Glomerular endothelial cell (primary cell): Measurements from ENCODE around the gene VMO1. TPM values are rescaled to one million over a fixed set of nuclear protein-coding genes. Genes with fewer than 3 reads are reported as not detected.

ENCODE experiments used
- DNase-seq: peaks from one replicate; pipeline ENCODE4 v3.0.0-alpha.2; 2011; ENCODE audit warnings: low read depth, low spot score; ENCODE audit errors: extremely low read depth
- total RNA-seq: library from RNA; depleted of rRNA; stranded (reverse); fragments of >200 nt; gene quantifications from 2 replicates; pipeline ENCODE4 v1.2.3, GENCODE V29; 2015

The VMO1 gene
- total RNA-seq, 1 donor from 2014 or later, result not detected

DNA sequence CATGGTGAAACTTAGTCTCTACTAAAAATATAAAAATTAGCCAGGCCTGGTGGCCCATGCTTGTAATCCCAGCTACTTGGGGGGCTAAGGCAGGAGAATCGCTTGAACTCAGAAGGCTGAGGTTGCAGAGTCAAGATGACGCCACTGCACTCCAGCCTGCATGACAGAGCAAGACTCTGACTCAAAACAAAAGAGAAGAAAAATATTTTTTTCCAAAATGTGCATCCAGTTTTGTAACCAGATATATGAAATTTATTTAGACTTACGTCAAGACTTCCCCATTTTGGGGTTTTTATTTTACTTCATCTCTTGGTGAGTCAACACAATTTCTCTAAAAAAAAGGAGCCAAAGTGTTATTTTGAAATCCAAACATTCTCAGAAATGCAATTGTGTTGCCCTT is 20.0 kb downstream of the VMO1 start:
- no peak for DNase-seq

DNA sequence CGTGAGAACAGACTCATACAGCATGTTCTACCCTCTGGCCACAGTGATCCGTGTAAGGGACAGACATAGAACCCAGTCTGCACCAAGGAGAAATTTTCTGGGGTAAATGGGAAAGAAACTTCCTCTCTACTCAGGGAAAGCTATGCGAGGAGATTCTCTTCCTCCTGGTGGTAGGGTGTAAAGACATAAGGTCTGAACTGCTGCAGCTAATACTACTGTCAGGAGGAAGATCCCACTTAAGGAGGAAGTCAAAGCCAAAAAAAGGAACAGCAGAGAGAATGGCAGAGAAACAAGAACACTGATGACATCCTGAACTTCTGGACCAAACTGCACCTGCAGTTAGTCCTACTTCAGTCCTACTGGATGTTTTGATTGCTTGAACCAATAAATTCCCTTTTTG is 21.6 kb downstream of the VMO1 start:
- DNase-seq, result no peak

DNA sequence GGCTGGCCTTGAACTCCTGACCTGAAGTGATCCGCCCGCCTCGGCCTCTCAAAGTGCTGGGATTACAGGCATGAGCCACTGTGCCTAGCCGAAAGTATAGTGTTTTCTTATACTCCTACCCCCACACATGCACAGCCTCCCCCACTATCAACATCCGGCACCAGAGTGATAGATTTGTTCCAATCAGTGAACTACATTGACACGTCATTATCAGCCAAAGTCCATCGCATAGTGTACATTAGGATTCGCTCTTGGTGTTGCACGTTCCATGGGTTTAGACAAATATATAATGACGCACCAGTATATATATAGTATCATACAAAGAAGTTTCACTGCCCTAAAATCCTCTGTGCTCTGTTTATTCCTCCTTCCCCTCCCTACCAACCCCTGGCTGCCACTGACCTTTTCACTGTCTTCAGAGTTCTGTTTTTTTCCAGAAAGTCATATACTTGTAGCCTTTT is 26.4 kb downstream of the VMO1 start:
- no peak for DNase-seq

DNA sequence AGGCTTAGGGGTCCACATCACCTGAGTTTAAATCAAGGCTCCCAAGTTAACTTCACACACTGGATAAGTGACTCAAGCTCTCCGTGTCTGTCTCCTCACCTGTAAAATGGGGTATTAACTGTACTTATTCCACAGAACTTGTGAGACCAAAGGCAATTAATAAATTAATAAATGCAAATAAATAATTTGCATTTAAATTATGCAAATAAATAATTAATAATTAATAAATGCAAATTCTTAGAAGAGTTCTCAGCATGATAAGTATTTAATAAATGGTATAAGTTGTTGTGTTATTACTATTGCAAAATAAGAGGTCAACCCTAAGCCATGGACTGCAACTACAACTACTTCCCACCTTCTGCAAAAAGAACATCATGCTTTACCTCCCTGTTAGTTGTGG is 32.8 kb downstream of the VMO1 start:
- no peak for DNase-seq

DNA sequence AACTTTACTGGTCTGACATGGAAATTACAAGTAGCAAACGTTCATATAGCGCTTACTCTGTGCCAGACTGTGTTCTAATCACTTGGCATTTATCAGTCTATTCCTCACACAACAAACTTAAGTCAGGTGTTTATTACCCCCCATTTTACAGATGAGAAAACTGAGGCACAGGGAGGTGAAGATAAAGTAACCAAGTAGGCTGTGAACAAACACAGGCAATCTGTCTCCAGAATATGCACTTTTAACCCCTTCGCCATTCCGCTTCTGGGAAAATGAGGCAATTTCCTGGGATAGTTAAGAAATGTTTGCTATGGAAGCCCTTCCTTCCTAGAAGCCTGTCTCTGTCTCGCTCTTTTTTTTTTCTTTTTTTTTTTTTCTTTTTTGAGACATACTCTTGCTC is 34.2 kb downstream of the VMO1 start:
- no peak for DNase-seq

DNA sequence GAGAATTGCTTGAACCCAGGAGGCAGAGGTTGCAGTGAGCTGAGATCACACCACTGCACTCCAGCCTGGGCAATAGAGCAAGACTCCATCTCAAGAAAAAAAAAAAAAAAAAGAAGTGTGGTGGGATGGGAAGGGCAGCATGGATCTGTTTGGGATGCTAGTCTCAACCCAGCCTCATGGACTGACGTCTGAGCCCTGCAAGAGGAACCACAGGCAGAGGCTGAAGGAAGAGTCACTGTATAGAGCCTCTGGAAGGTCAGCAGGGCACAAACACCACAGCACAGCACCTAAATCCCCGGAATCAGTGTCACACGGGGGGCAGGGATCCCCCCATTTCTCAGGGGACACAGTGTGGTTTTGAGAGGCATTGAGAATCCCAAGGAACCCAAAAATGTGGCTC is 35.6 kb downstream of the VMO1 start:
- DNase-seq, result no peak

DNA sequence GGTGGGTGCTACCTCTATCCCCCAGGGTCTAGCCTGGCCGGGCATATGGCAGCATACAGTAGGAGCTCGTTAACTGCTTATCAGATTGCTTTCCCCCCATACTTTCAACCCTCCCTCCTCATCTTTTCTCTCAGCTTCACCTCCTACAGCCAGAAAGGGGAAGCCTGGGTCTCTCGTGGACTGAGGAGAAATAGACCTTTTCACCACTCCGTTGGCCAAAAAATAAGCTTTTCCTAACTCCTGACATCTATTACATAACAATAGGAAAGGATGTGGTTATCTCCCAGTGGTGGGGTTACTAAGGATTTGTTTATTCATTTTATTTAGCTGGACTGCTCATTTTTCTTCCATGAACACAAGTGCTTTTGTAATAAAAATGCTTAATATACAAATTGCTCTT is 37.5 kb downstream of the VMO1 start:
- no peak for DNase-seq

DNA sequence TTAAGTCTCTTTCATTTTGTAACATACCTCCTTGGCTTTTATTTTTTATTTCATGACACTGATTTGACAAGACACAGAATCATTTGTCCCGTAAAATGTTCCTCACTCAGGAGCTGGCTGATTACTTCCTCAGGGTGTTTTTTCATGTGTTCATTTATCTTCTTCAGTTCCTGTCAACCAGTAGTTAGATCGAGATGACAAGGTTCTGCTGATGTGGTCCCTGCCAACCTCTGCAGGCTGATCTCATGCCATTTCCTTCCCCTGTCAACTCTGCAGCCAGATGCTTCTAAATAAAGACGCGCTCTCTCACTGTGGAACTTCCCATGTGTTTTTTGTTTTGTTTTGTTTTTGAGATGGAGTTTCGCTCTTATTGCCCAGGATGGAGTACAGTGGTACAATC is 38.3 kb downstream of the VMO1 start:
- DNase-seq, result no peak

DNA sequence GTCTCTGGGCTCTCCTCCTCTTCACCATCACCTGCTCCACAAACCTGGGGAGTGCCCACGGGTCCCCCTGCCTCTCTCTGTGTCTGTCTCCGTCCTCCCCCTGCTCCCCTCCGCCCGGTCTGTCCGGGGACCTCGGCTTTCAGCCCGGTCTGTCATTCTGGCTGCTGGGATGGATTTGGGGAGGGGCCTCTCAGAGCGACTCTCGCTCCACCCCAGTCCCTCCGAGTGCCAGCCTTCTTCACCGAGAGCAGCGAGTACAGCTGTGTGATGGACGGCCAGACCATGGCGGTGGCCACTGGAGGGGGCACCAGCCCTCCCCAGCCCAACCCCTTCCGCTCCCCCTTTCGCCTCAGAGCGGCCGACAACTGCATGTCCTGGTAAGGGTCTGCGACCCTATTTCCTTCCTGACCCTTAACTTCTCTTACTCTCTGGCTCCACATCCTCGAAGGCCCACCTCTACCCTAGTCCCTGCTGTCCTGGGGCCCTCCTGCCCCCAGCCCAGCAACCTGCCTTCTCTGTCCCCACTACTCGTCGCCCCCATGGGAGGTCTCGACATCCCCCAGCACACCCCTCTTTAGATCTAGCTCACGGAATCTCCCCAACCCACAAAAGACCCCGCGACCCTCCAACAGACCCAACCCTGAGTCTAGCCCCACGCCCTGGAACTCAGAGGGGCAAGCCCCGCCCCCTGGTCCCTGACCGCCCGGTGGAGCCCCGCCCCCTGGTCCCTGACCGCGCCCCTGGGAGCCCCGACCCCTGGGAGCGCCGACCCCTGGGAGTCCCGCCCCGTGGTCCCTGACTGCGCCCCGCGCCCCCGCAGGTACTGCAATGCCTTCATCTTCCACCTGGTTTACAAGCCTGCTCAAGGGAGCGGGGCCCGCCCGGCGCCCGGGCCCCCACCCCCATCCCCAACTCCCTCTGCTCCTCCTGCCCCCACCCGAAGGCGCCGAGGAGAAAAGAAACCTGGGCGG is 40.9 kb downstream of the VMO1 start:
- DNase-seq, result no peak

DNA sequence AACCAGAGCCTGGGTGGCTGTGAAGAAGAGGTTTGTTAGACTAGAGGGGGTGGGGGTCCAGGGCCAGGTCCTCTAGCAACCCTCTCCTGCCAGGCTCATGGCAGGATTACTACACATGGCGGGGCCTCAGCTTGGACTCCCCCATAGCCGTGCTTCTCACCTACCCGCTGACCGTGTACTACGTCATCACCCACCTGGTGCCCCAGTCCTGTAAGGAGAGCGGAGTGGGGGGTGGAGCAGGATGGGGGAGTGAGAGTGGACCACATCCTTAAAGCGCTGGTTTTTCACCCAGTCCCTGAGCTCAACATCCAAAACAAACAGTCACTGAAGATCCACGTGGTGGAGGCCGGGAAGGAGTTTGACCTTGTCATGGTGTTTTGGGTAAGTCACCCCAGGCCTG is 42.3 kb downstream of the VMO1 start:
- DNase-seq, result no peak

DNA sequence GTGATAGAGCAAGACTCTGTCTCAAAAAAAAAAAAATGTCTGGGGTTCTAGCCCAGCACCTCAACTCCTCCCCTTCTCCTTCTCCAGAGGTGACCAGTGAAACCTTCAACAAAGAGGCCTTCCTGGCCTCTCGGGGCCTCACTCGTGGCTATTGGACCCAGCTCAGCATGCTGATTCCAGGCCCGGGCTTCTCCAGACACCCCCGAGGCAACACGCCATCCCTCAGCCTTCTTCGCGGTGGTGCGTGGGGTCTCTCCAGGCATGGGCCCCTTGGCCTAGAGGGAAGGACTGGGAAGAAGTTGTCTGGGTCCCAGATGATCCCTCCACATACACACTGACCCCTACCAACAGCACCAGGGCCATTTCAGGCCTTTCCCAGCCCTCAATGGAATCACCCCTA is 42.9 kb downstream of the VMO1 start:
- DNase-seq, result no peak

DNA sequence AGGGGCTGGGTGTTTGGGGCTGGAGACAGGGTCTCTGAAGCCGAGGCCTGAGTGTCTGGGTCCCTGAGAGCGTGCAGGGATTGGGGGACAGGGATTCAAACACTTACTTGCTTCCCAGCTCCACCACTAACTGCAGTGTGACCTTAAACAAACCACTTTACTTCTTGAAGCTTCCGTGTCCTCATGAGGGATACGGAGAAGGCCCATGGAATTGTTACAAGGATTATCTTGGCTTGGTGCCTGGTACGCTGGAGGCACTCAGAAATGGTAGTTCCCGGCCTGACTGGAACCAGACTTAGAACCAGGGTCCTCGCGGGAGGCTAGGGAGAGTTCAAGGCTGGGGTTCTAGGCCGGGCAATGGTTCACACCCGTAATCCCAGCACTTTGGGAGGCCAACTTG is 43.5 kb downstream of the VMO1 start:
- no peak for DNase-seq

DNA sequence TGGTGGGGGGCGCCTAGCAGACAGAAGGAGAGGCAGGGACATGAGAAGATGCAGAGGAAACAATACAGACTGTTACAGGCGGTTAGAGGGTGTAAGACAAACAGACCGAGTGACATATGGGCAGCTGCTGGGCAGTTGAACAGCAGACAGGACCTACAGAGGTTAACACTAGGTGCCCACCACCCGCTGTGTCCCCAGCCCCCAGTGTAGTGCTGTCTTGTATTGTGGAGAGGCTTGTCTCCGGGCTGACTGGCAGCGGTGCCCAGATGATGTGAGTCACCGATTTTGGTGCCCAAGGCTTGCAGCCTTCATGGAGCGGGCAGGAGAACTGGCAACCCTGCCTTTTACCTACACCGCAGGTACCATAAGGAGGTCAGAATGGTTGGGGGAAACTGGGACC is 44.0 kb downstream of the VMO1 start:
- no peak for DNase-seq

DNA sequence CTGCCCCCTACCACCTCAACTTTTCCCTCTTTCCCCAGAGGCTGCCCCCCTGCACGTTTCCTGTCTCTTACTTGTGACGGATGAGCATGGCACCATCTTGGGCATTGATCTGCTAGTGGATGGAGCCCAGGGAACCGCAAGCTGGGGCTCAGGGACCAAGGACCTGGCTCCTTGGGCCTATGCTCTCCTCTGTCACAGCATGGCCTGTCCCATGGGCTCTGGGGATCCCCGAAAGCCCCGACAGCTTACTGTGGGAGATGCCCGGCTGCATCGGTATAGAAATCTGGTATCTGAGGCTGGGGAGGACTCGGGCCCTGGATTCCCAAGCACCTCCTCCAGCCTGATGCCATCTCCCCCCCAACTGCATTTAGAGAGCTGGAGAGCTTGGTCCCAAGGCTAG is 44.6 kb downstream of the VMO1 start:
- no peak for DNase-seq

DNA sequence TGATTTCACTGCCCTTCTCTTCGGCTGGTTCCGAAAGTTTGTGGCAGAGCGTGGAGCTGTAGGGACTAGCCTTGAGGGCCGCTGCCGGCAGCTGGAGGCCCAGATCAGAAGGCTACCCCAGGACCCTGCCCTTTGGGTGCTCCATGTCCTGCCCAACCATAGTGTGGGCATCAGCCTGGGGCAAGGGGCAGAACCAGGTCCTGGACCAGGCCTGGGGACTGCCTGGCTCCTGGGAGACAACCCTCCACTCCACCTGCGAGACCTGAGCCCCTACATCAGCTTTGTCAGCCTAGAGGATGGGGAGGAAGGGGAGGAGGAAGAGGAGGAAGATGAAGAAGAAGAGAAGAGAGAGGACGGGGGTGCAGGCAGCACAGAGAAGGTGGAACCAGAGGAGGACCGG is 45.6 kb downstream of the VMO1 start:
- DNase-seq, result no peak

DNA sequence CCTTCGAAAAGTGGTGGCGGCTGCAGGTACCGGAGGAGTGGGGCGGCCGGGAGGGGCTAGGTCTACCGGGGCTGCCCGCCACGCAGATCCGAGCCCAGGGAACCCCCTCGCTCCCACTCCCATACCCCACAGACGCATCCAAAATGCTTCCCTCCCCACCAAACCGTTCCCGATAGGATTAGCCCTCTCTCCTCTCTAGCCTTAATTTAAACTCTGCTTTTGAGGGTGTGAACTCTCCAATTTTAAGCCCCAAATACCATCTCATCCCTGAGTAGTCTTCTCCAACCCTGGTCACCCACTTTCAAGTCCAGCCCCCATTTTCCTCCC is 46.2 kb downstream of the VMO1 start:
- no peak for DNase-seq

DNA sequence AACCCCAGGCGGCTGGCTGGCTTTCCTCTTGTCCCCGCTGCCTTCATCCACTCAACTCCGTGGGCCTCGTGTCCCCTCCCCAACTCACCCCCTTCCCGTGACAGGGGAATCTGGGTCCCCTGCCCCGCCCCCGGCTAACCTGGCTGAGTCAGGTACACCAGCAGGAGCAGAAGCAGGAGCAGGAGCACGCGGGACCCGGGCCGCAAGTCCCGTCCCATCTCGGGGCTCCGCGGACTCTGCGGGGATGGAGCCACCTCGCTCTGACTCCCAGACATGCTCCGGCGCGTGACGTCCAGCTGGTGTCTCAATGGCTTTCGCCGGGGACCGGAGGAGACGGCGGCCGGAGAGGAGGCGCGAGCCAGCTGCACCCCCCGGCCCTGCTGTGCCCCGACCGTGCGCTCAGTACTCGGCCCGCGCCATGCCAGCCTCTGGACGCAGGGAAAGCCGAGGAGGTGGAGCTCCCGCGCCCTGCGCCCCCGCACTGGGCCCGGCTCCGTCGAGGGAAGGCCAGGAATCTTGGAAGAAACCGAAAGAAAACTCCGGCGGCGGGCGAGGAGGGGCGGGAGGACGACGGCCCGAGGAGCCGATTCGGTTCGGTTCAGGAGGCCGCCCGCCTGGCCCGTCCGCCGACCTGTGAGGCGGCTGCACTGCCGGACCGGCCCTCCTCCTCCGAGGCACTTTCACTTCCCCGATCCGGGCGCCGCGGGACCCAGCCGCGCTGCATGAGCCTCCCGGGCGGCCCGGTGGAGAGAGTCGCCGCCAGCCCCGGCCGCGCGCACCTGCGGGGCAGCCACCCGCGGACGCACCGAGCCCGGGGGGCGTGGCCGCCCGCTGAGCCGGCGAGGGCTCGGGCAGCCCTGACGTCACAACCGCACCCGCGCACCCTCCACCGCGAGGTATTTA is 46.8 kb downstream of the VMO1 start, which contains the start of the genes CXCL16 and ZMYND15:
CXCL16 (minus strand) TSS at position 807 of the 903 bp plus-strand sequence; CDS start at position 218, 589 bp downstream.
ZMYND15 (plus strand) TSS at position 712 of the 903 bp plus-strand sequence. CDS start 716 bp downstream, outside the sequence.
- no peak for DNase-seq

DNA sequence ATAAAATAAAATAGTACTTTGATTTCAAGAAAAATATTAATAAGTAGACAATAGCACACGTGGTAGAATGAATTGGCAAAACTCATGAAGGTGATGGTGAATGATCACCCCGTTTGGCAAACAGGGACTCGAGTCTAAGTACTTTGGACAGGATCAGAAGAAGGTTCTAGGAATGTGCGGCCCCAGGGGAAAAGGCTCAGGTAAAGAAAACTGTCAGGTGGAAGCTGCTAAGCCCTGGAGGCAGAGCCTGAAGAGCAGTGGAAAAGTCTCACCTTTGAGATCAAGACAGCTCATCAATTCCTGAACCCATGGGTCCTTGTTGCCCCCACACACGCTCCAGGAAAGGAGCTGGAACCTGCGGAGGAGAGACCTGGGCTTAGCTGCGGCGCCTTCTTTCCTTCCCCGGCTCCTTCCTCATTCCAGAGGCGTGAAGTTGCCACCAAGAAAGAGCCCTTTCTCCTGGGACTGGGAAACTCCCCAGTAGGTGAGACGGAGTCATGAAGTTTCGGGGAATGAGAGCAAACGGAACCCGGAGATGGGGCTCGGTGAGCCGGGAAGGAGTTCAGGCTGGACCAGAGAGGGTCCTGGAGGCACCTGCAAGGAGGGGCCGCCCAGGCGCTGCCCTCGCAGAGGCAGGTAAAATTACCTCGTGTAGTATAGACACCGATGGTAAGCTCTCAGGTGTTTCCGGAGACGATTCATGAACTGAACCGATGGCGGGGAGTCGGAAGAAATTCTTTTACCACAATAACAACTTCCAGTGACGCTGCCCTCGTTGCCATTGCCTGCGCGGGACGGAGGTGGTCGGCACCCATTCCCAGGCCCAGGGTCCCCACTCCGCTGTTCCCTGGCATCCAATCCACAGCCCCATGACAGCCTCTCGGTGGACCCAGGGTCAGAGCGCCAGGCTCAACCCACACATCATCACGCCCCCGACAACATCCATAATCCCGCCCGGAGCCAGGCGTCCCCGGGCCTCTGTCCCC is 47.7 kb downstream of the VMO1 start:
- no peak for DNase-seq

DNA sequence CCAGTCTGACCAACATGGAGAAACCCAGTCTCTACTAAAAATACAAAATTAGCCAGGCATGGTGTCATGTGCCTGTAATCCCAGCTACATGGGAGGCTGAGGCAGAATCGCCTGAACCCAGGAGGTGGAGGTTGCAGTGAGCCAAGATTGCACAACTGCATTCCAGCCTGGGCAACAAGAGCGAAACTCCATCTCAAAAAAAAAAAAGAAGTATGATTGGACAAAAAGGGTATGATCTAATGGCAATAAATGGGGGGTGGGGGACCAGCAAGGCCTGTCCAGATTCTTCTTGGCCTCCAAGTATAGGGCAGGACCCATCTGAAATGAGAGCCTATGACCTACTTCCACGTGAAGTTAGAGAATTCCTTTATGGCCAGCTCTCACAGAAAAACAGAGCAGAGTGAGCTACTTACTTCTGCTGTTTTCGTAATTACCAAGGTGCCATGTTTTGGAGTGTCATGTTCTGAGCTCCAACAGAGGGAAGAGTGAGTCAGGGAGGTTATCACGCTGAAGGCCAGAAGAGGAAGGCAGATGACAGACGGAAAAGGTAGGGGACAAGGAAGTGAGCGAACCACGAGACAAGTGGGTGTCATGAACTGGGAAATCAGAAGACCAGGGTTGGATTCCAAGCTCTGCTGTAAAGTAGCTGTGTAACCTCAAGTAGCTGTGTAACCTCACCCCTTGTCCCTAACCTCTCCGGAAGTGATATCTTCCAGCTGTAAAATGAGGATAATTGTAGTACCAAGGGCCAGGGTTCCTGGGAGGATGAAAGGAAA is 50.1 kb downstream of the VMO1 start:
- no peak for DNase-seq
